ENCODE measurements around the gene SMG7. TPM values are rescaled to one million over a fixed set of nuclear protein-coding genes. Genes with fewer than 3 reads are reported as not detected.

Gene SMG7
- polyA plus RNA-seq, 1 experiment = 35.1 TPM

DNA sequence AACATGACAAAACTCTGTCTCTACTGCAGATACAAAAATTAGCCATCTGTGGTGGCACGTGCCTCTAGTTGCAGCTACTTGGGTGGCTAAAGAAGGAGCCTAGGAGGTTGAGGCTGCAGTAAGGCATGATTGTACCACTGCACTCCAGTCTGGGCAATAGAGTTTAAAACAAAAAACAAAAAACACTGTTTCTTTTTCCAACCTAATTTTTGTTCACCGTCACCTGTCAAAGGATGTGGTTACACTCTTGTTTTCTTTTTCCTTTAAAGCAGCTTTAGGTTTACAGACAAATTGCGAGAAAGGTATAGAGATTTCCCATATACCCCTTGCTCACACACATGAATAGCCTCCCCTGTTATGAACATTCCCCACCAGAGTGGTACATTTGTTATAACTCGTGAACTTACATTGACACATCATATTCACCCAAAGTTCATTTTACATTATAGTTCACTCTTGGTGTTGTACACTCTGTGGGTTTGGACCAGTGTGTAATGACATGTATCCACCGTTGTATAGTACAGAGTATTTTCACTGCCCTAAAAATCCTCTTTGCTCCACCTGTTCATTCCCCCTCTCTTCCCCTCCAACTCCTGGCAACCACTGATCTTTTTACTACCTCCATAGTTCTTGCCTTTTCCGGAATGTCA, 26.2 kb downstream of the SMG7 start:
- ChIA-PET CTCF (no interaction called here), POLR2A (no interaction called here)
- TF ChIP-seq, protein P1, sequence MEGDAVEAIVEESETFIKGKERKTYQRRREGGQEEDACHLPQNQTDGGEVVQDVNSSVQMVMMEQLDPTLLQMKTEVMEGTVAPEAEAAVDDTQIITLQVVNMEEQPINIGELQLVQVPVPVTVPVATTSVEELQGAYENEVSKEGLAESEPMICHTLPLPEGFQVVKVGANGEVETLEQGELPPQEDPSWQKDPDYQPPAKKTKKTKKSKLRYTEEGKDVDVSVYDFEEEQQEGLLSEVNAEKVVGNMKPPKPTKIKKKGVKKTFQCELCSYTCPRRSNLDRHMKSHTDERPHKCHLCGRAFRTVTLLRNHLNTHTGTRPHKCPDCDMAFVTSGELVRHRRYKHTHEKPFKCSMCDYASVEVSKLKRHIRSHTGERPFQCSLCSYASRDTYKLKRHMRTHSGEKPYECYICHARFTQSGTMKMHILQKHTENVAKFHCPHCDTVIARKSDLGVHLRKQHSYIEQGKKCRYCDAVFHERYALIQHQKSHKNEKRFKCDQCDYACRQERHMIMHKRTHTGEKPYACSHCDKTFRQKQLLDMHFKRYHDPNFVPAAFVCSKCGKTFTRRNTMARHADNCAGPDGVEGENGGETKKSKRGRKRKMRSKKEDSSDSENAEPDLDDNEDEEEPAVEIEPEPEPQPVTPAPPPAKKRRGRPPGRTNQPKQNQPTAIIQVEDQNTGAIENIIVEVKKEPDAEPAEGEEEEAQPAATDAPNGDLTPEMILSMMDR (IDR thresholded peaks at IDR 0.05; ENCODE audit: low read depth, low read length) = no peak
- DNase-seq (ENCODE audit: low read depth, low spot score) = no peak
- Histone ChIP-seq H3K4me3 (ENCODE audit: low read depth, low read length) (no peak overlapping the region), H3K27ac (ENCODE audit: low read depth, low read length) (no peak overlapping the region), H3K27me3 (ENCODE audit: control insufficient read depth, insufficient read depth, low read length) (no peaks in the 10 kb centered on the region), H3K9me3 (ENCODE audit: control insufficient read depth, insufficient read depth, low read length) (no peaks in the 10 kb centered on the region)

- Histone ChIP-seq H3K4me3 (ENCODE audit: low read depth, low read length) (no peak overlapping the region), H3K9me3 (ENCODE audit: control insufficient read depth, insufficient read depth, low read length) (no peaks in the 10 kb centered on the region), H3K27ac (ENCODE audit: low read depth, low read length) (no peak overlapping the region), H3K27me3 (ENCODE audit: control insufficient read depth, insufficient read depth, low read length) (no peaks in the 10 kb centered on the region)
- ChIA-PET POLR2A (no interaction called here), CTCF (no interaction called here)
- TF ChIP-seq, protein P1 (IDR thresholded peaks at IDR 0.05; ENCODE audit: low read depth, low read length) = no peak
- DNase-seq (ENCODE audit: low read depth, low spot score) = no peak
Measured at GRCh38 chr1:183505454-183506089, 33.3 kb downstream of the SMG7 start.

- H3K27me3 ChIP-seq (ENCODE audit: control insufficient read depth, insufficient read depth, low read length) = no peaks in the 10 kb centered on the region
- H3K4me3 ChIP-seq (ENCODE audit: low read depth, low read length) = no peak overlapping the region
- ChIA-PET POLR2A (interaction anchor here (0.7 kb wide), 1 partner anchor 15 kb away, joined by 8 read pairs; no protein-coding TSS in a partner anchor), CTCF (no interaction called here)
- no peak overlapping the region for H3K27ac ChIP-seq (ENCODE audit: low read depth, low read length)
- no peaks in the 10 kb centered on the region for H3K9me3 ChIP-seq (ENCODE audit: control insufficient read depth, insufficient read depth, low read length)
- TF ChIP-seq, protein P1 (IDR thresholded peaks at IDR 0.05; ENCODE audit: low read depth, low read length) = no peak
- DNase-seq (ENCODE audit: low read depth, low spot score) = no peak
Measured at GRCh38 chr1:183506561-183506960, 34.3 kb downstream of the SMG7 start.

- TF ChIP-seq, protein P1 (IDR thresholded peaks at IDR 0.05; ENCODE audit: low read depth, low read length) = no peak
- CTCF ChIA-PET = no interaction called here
- POLR2A ChIA-PET = no interaction called here
Measured at GRCh38 chr1:183508694-183509093, 36.4 kb downstream of the SMG7 start.

DNA sequence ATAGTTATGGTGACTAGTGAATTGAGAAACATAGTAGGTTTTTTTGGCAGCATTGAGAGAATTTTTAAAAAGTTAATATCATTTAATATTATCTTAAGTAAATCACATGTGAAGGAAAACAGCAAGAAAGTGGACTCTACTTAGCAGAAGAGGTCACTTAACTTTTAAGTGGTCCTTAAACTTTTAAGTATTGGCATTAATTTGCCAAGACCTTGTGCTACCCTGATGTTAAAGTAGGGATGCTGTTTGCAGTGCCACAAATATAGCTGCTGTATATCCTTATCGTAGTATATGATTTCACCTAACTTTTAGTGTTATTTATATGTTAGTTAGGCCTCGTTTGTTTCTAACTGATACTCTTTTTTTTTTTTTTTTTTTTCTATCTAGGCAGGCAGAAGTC, 40.2 kb downstream of the SMG7 start:
- no peaks in the 10 kb centered on the region for H3K27me3 ChIP-seq (ENCODE audit: control insufficient read depth, insufficient read depth, low read length)
- TF ChIP-seq, protein P1 (IDR thresholded peaks at IDR 0.05; ENCODE audit: low read depth, low read length) = no peak
- ChIA-PET CTCF (no interaction called here), POLR2A (no interaction called here)
- H3K4me3 ChIP-seq (ENCODE audit: low read depth, low read length) = no peak overlapping the region
- no peak for DNase-seq (ENCODE audit: low read depth, low spot score)
- H3K9me3 ChIP-seq (ENCODE audit: control insufficient read depth, insufficient read depth, low read length) = no peaks in the 10 kb centered on the region
- no peak overlapping the region for H3K27ac ChIP-seq (ENCODE audit: low read depth, low read length)

More at GRCh38 chr1:183508694-183509093, 36.4 kb downstream of the SMG7 start:
- no peaks in the 10 kb centered on the region for H3K27me3 ChIP-seq (ENCODE audit: control insufficient read depth, insufficient read depth, low read length)
- no peak overlapping the region for H3K27ac ChIP-seq (ENCODE audit: low read depth, low read length)
- DNase-seq (ENCODE audit: low read depth, low spot score) = no peak
- no peak overlapping the region for H3K4me3 ChIP-seq (ENCODE audit: low read depth, low read length)
- H3K9me3 ChIP-seq (ENCODE audit: control insufficient read depth, insufficient read depth, low read length) = no peaks in the 10 kb centered on the region
